Keratinocyte (primary cell): Measurements from ENCODE around the gene CPB1.

ENCODE experiments used
- EZH2 ChIP-seq: IDR thresholded peaks from one replicate; pipeline ENCODE4 v1.6.1; 2012; ENCODE audit warnings: inconsistent platforms, mild to moderate bottlenecking, low read length, moderate library complexity
- TF ChIP-seq, protein P1 (sequence below), 3 experiments: IDR thresholded peaks in 1 of 3; conservative IDR thresholded peaks in 1 of 3; optimal IDR thresholded peaks in 1 of 3; 2 replicates in 2 of 3; 3 replicates in 1 of 3; pipeline versions ENCODE3 to v1.5.1; 2011; ENCODE audit warnings: low read length in 3 of 3, mild to moderate bottlenecking in 3 of 3, moderate library complexity in 2 of 3, control low read depth in 1 of 3, inconsistent platforms in 1 of 3; ENCODE audit not compliant: insufficient read depth in 2 of 3; ENCODE audit errors: extremely low read depth in 1 of 3

DNA sequence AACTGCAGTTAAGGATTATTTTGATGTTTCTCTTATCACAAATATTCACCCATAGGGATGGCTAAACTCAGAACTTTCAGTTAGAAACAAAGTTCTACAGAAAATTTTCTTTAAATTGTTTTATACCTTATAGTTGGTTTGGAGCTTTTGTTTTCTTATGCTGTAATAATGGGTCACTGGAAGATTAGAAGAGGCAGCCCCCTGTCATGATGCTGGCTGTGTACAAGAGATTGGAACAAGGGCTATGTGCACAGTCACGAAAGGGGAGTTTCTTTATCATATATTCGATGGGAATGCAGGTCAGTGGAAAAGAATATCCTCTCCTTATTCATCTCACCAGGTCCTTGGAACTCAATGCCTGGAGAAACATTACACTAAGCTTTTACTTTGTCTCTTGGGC is 25.5 kb downstream of the CPB1 start:
- TF ChIP-seq, protein P1, sequence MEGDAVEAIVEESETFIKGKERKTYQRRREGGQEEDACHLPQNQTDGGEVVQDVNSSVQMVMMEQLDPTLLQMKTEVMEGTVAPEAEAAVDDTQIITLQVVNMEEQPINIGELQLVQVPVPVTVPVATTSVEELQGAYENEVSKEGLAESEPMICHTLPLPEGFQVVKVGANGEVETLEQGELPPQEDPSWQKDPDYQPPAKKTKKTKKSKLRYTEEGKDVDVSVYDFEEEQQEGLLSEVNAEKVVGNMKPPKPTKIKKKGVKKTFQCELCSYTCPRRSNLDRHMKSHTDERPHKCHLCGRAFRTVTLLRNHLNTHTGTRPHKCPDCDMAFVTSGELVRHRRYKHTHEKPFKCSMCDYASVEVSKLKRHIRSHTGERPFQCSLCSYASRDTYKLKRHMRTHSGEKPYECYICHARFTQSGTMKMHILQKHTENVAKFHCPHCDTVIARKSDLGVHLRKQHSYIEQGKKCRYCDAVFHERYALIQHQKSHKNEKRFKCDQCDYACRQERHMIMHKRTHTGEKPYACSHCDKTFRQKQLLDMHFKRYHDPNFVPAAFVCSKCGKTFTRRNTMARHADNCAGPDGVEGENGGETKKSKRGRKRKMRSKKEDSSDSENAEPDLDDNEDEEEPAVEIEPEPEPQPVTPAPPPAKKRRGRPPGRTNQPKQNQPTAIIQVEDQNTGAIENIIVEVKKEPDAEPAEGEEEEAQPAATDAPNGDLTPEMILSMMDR (optimal IDR thresholded peaks at IDR 0.05 in 1 of 3, IDR thresholded peaks at IDR 0.05 in 1 of 3, conservative IDR thresholded peaks at IDR 0.05 in 1 of 3; ENCODE audit: extremely low read depth in 1 of 3, insufficient read depth in 2 of 3, low read length in 3 of 3), result no peak
- no peak for TF ChIP-seq EZH2
